ENCODE data around the gene C11orf87. TPM values are rescaled to one million over a fixed set of nuclear protein-coding genes. Genes with fewer than 3 reads are reported as not detected.

C11orf87 gene
- total and polyA plus RNA-seq, 2 of the 13 experiments (the other 11 are each of a cell fraction or from before 2014, with no cell fraction given) = not detected

GRCh38 chr11:109421981-109422869 is at the start of gene C11orf87 (continued):
- TF ChIP-seq, protein P1, sequence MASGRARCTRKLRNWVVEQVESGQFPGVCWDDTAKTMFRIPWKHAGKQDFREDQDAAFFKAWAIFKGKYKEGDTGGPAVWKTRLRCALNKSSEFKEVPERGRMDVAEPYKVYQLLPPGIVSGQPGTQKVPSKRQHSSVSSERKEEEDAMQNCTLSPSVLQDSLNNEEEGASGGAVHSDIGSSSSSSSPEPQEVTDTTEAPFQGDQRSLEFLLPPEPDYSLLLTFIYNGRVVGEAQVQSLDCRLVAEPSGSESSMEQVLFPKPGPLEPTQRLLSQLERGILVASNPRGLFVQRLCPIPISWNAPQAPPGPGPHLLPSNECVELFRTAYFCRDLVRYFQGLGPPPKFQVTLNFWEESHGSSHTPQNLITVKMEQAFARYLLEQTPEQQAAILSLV (CRISPR knock-in tag; IDR thresholded peaks at IDR 0.05; ENCODE audit: borderline replicate concordance) = no peak

GRCh38 chr11:109374032-109374431 is 48.0 kb upstream of the C11orf87 start:
- Histone ChIP-seq H2AFZ (ENCODE audit: low read length) (no peak overlapping the region), H3K27ac (ENCODE audit: extremely low read length, insufficient read depth, low read length) (no peak overlapping the region), H3K9me3 (ENCODE audit: low read length) (peaks cover 14% of the 10 kb centered on the region), H3K27me3 (ENCODE audit: control insufficient read depth in 1 of 2, insufficient read depth in 2 of 2, low read length in 2 of 2) (no peaks in the 10 kb centered on the region), H3K4me1 (ENCODE audit: insufficient read depth, low read length) (no peaks in the 10 kb centered on the region), H3K36me3 (replicated peaks in 1 of 2; ENCODE audit: control insufficient read depth in 1 of 2, insufficient read depth in 2 of 2, low read length in 2 of 2) (no peaks in the 10 kb centered on the region), H3K9ac (ENCODE audit: insufficient read depth, low read depth, low read length) (no peak overlapping the region), H3K4me2 (ENCODE audit: low read depth, low read length) (no peak overlapping the region), H3K4me3 (replicated peaks in 1 of 3; ENCODE audit: insufficient read depth in 1 of 3, low read depth in 2 of 3, low read length in 3 of 3) (no peak overlapping the region), H3K79me2 (ENCODE audit: insufficient read depth, low read length) (no peaks in the 10 kb centered on the region), H4K20me1 (ENCODE audit: insufficient read depth, low read length) (no peaks in the 10 kb centered on the region)
- DNase-seq (ENCODE audit: low spot score) = no peak
- no peak for ATAC-seq
- no TSS peak for BruUV-seq (replicated peaks)
- in situ Hi-C loops (cut with HindIII; ENCODE audit: extremely low pct_ligation_motif_present, low pct_unique_long_range_greater_than_20kb) = no loop called here
- no peak for FAIRE-seq
- POLR2A ChIA-PET = no interaction called here
- intact Hi-C loops (cut with micrococcal nuclease; ENCODE audit: unreplicated experiment) = no loop called here
- CTCF ChIA-PET (ENCODE audit: low intra/inter-chr PET ratio, low total read pairs) = no interaction called here
- TF ChIP-seq ZNF567 (CRISPR knock-in tag; IDR thresholded peaks at IDR 0.05; ENCODE audit: borderline replicate concordance) (no peak), ELF4 (CRISPR knock-in tag; IDR thresholded peaks at IDR 0.05; ENCODE audit: borderline replicate concordance) (no peak), STAT6 (CRISPR knock-in tag; IDR thresholded peaks at IDR 0.05; ENCODE audit: borderline replicate concordance) (no peak), ZHX2 (IDR thresholded peaks at IDR 0.05; ENCODE audit: low read depth) (no peak), ZHX2 (CRISPR knock-in tag; IDR thresholded peaks at IDR 0.05; ENCODE audit: borderline replicate concordance) (no peak), RXRA (CRISPR knock-in tag; IDR thresholded peaks at IDR 0.05) (no peak), MAFF (IDR thresholded peaks at IDR 0.05; ENCODE audit: low read depth, low read length) (peak; percentile 64; the same call in 1 of the 2 replicates), MAFK (conservative IDR thresholded peaks at IDR 0.05 in 1 of 2, IDR thresholded peaks at IDR 0.05 in 1 of 2; ENCODE audit: low read length in 2 of 2) (peak; percentile 17 to 81; a peak in 2 of 4 replicates)
